HG03469 (cell line): Measurements from ENCODE around the gene EDDM13.
"Not testable (repeated sequence)": the region's sequence is repeated elsewhere in the genome, so short reads cannot be mapped to it uniquely, and the experiment has no call there.

ENCODE experiments used
- ATAC-seq: cut with Tn5 transposase; IDR thresholded peaks from one replicate; pipeline ENCODE4 v1.9.1; 2021; ENCODE audit warnings: mild to moderate bottlenecking, moderate library complexity, moderate number of reproducible peaks; ENCODE audit not compliant: unreplicated experiment

The EDDM13 gene

GRCh38 chr19:56294549-56294948 lies 22.0 kb downstream of the EDDM13 start:
- no peak for ATAC-seq

- ATAC-seq = no peak
Observed at GRCh38 chr19:56295531-56296455, 23.2 kb downstream of the EDDM13 start.

DNA sequence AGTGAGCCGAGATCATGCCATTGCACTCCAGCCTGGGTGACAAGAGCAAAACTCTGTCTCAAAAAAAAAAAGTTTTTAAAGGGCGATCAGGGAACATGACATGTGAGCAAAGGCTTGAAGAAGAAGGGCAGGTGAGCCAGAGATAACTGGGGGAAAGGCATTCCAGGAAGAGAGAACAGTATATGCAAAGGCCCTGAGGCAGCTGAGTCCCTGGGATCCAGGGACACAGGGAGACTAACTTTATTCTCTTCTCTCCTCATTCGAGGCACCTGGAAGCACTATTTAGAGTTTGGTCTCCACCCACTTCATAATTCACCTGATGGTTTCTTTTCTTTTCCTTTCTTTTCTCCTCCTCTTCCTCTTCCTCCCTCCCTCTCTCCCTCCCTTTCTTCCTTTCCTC lies 24.5 kb downstream of the EDDM13 start:
- ATAC-seq = no peak

GRCh38 chr19:56299688-56300087 lies 27.1 kb downstream of the EDDM13 start:
- ATAC-seq = no peak

DNA sequence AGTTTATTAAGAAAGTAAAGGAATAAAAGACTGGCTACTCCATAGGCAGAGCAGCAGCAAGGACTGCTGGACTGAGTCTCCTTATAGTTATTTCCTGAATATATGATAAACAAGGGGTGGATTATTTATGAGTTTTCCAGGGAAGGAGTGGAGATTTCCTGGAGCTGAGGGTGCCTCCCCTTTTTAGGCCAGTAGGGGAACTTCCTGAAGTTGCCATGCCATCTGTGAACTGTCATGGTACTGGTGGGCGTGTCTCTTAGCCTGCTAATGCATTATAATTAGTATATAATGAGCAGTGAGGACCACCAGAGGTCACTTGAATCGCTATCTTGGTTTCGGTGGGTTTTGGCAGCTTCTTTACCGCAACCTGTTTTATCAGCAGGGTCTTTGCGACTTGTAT lies 28.6 kb downstream of the EDDM13 start:
- ATAC-seq = no peak

- no peak for ATAC-seq
Observed at GRCh38 chr19:56301886-56302620, 29.5 kb downstream of the EDDM13 start.

DNA sequence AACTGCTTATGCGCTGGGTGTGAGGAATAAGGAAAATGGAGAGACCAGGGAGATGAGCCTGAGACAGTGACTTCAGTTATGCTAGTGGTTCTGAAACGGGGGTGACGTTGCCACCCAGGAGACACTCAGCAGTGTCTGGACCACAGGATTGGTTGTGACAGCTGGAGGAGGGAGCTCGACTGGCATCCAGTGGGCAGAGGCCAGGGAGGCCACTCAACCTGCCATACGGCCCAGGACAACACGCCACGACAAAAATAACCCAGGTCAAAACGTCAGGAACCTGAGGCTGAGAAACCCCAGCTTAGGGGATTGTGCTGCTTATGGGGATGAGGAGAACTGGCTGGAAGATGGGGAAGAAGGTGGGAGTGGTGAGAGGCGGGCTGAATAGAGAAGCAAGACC lies 31.7 kb downstream of the EDDM13 start:
- ATAC-seq = no peak

DNA sequence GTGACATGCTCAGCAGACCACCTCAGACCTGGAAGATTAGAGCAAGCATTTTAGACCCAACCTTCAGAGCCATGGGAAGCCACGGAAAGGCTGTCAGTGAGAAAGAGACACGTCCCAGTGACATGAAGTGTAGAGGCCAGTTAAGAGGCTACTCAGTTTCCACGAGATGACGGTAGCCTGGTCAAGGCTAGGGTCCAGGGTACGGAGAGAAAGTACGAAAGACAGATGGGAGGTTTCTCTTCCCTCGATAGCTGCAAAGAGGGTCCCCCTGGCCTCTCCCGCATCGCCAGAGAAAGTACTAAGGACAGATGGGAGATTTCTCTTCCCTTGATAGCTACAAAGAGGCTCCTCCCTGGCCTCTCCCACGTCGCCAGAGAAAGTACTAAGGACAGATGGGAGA lies 33.5 kb downstream of the EDDM13 start:
- ATAC-seq = no peak

- ATAC-seq = not testable (repeated sequence)
Observed at GRCh38 chr19:56307062-56307461, 34.5 kb downstream of the EDDM13 start.

GRCh38 chr19:56308792-56309191 lies 36.2 kb downstream of the EDDM13 start:
- no peak for ATAC-seq

DNA sequence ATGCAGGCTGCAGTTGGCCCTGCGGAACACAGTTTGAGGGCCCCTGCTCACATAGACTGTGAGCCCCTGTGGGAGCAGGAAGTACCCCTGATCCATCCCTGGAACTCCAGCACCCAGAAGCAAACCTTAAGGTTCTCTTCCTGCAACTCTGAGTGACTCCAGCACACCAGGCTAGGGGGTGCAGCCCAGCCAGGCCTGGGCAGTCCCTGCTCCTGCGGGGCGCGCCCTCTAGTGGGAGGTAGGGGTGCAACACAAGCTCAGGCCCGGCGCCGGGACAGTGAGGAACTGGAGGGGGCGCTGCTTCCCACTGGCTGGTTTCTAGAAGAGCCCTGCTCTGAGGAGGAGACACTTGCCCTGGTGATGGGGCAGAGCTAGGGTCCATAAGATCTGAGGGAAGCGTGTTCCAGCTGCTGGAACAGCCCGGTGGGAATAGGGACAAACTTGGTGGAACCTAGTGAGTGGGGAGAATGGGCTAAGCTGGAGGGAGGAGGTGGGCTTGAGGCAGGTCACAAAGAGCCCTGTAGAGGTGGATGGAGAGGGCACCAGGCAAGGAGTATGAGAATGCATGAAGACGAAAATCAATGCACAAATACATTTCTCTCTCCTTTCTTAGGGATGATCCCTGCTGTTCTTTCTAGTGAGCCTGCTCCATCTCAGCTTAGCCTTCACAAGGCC lies 37.1 kb downstream of the EDDM13 start:
- peak; percentile 36 for ATAC-seq

DNA sequence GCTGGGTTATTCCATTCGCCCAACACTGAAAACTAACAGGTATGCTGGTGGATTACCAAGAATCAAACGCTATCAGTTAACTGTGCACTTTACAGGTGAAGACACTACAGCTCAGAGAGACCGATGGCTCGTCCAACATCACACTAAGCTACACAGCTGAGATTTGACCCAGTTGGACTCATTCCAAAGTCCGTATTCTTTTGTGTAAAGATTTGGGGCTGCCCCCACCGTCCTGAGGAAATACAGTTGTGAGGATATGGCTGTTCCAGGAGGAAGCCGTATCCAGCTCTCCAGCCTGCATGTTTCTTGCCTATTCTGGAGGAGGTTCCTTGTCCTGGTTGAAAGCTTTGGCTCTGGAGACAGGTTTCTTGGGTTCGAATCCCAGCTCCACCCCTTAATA lies 37.9 kb downstream of the EDDM13 start:
- no peak for ATAC-seq

GRCh38 chr19:56312342-56312741 lies 39.8 kb downstream of the EDDM13 start:
- no peak for ATAC-seq

DNA sequence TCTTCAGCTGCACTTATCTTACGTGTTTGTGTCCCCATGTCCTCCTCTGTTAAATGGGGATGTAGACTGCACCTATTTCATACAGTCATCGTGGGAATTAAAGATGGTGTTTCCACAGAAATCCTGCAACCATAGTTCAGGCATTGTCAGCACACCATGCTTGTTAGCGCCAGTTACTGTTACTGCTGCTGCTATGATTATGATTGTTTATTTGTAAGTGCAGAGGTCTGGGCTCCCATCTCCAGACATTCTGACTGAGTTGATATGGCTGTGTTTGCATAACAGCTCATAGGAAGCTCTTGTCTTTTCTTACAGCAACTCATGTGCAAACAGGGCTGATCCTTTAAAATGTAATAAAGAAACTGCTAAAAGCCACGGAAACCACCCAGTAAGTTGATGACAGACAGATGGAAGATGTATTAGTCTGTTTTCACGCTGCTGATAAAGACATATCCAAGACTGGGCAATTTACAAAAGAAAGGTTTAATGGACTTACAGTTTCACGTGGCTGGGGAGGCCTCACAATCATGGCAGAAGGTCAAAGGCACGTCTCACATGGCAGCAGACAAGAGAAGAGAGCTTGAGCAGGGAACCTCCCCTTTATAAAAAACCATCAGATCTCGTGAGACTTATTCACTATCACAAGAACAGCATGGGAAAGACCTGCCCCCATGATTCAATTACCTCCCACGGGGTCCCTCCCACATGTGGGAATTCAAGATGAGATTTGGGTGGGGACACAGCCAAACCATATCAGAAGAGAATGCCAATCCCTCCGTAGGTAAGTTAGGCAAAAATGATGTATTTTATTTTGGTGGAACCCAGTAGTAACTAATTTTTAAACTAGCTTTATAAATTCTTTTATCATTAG lies 40.5 kb downstream of the EDDM13 start:
- no peak for ATAC-seq

GRCh38 chr19:56314018-56314380 lies 41.5 kb downstream of the EDDM13 start:
- no peak for ATAC-seq

- ATAC-seq = peak; percentile 42
Observed at GRCh38 chr19:56314381-56315076, 42.0 kb downstream of the EDDM13 start, which contains the start of gene ZSCAN5A. ZSCAN5A (minus strand) TSS chr19:56314839; CDS start chr19:56225046, 89,793 bp downstream.

GRCh38 chr19:56315077-56315828 lies 42.7 kb downstream of the EDDM13 start:
- peak; percentile 59 for ATAC-seq

DNA sequence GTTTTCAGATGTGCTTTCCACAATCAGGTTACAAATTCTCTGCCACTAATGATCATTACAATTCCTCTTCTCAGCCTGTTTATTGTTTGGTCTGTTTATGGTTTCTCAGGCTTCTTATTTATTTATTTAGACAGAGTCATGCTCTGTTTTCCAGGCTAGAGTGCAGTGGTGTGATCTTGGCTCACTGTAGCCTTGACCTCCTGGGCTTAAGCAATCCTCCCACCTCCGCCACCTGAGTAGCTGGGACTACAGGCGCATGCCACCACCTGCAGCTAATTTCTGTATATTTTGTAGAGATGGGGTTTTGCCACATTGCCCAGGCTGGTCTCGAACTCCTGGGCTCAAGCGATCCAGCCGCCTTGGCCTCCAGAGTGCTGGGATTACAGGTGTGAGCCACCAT lies 44.2 kb downstream of the EDDM13 start:
- ATAC-seq = no peak

- no peak for ATAC-seq
Observed at GRCh38 chr19:56317749-56318148, 45.2 kb downstream of the EDDM13 start.
